ENCODE measurements around the gene RPL3.
A peak's percentile ranks its signal among the peaks of the same experiment; 100 is the strongest.

RPL3 gene

DNA sequence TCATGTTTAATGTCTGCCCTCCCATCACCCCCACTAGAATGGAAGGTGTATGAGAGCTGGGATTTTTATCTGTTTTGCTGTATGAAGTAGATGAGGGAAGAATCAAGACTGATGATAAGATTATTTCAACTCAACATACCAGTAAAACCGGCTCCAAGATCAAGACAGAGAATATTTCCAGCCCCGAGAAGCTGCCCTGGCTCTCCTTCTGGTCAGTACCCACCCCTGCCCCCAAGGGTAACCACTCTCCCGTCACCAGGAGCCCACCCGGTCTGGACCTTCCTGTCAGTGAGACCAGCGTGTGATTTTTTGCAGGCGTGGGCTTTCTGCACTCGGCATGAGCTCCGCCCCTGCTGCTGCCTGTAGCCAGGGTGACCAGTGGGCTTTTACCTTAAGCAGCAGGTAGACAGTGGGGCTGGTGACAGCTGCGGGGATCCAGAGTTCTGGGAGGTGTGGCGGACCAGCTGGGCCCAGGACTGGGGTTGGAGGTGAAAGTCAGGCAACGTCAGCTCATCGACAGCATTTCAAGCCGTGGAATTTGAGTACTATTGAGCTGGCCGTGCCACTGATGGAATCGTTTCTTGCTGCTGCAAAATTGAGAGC, 25.6 kb downstream of the RPL3 start:
- no peak for FAIRE-seq
- no peak for DNase-seq (ENCODE audit: insufficient read length)
- TF ChIP-seq TAF1 (IDR thresholded peaks at IDR 0.05; ENCODE audit: borderline replicate concordance, low read depth, low read length), result no peak
- TF ChIP-seq POLR2AphosphoS5 (IDR thresholded peaks at IDR 0.05; ENCODE audit: low read depth, low read length), result no peak
- TF ChIP-seq POLR2A (IDR thresholded peaks at IDR 0.05; ENCODE audit: low read depth, low read length), result no peak

DNA sequence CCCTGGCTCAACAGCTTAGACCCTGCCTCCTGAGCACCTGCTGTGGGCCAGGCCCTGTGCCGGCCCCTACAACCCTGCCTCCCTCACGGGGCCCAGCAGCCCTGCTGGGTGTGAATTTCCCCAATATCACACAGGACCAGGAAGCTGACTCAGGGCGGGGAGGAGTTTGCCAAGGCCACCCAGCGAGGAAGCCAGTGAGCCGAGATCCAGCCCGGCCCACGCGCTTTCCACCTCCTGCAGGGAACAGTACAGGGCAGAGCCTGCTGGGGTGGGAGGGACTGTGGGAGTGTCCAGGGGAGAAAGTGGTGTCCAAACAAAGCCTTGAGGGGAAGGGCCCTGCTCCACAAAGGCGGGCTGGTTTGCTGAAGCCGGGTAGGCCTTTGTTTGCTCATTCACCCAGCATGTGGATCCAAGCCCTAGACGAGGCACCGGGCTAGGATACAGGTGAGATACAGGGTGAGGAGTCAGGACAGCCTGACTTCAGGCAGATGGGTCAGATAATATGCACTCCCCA, 26.8 kb downstream of the RPL3 start:
- no peak for FAIRE-seq

GRCh38 chr22:39292031-39292462, 27.4 kb downstream of the RPL3 start:
- DNase-seq (ENCODE audit: insufficient read length), result no peak
- no peak for FAIRE-seq
- TF ChIP-seq TAF1 (IDR thresholded peaks at IDR 0.05; ENCODE audit: borderline replicate concordance, low read depth, low read length) (no peak), POLR2A (IDR thresholded peaks at IDR 0.05; ENCODE audit: low read depth, low read length) (no peak), POLR2AphosphoS5 (IDR thresholded peaks at IDR 0.05; ENCODE audit: low read depth, low read length) (no peak)

More for the DNA sequence above, 26.8 kb downstream of the RPL3 start:
- TF ChIP-seq TAF1 (IDR thresholded peaks at IDR 0.05; ENCODE audit: borderline replicate concordance, low read depth, low read length) (no peak), POLR2A (IDR thresholded peaks at IDR 0.05; ENCODE audit: low read depth, low read length) (no peak), POLR2AphosphoS5 (IDR thresholded peaks at IDR 0.05; ENCODE audit: low read depth, low read length) (no peak)
- no peak for DNase-seq (ENCODE audit: insufficient read length)

DNA sequence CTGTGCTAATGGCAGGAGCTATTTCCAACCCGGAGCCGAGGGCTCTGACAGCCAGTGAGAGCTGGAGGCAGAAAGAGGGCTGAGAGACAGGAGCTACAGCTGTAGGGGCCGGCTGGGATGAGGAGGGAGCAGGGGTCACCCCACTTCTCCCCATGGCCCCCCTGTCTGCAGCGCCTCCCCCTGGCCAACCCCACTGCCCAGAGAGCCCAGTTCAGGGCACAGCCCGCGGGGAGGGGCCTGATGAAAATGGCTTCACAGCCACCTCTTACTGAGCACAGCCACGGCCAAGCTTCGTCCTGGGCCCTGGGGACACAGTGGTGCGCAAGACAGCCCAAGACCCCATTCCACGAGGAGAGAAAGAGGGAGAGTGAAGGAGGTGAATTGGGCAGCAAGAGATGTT, 27.9 kb downstream of the RPL3 start:
- TF ChIP-seq POLR2A (IDR thresholded peaks at IDR 0.05; ENCODE audit: low read depth, low read length) (no peak), TAF1 (IDR thresholded peaks at IDR 0.05; ENCODE audit: borderline replicate concordance, low read depth, low read length) (no peak), POLR2AphosphoS5 (IDR thresholded peaks at IDR 0.05; ENCODE audit: low read depth, low read length) (no peak)
- DNase-seq (ENCODE audit: insufficient read length), result no peak
- FAIRE-seq, result no peak

DNA sequence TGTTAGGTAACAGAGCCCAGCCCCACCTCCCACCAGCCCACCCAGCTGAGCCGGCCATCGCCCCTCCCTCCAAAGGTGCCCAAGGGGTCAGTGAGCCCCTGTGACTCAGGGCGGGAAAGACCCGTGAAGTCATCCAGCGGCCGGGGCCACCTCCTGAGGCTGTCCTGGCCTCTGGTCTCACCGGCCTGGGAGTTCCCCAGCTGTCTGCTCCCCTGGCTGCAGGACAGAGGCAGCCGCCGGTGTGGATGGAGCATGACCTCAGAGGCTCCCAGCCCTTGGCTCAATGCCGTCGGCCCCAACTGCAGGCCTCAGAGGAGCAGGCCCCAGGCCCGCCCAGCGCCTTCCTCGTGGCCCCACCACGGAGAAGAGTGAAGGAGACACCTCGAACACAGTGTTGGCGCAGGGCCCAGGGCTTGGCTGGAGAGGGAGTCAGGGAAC, 28.7 kb downstream of the RPL3 start:
- DNase-seq (ENCODE audit: insufficient read length), result no peak
- no peak for TF ChIP-seq POLR2AphosphoS5 (IDR thresholded peaks at IDR 0.05; ENCODE audit: low read depth, low read length)
- no peak for TF ChIP-seq POLR2A (IDR thresholded peaks at IDR 0.05; ENCODE audit: low read depth, low read length)
- no peak for TF ChIP-seq TAF1 (IDR thresholded peaks at IDR 0.05; ENCODE audit: borderline replicate concordance, low read depth, low read length)
- no peak for FAIRE-seq

- no peak for DNase-seq (ENCODE audit: insufficient read length)
Observed at GRCh38 chr22:39289975-39290720, 29.3 kb downstream of the RPL3 start.

GRCh38 chr22:39289533-39289932, 29.9 kb downstream of the RPL3 start:
- FAIRE-seq, result no peak

More at GRCh38 chr22:39289975-39290720, 29.3 kb downstream of the RPL3 start:
- no peak for FAIRE-seq
- TF ChIP-seq TAF1 (IDR thresholded peaks at IDR 0.05; ENCODE audit: borderline replicate concordance, low read depth, low read length), result no peak
- TF ChIP-seq POLR2AphosphoS5 (IDR thresholded peaks at IDR 0.05; ENCODE audit: low read depth, low read length), result no peak
- no peak for TF ChIP-seq POLR2A (IDR thresholded peaks at IDR 0.05; ENCODE audit: low read depth, low read length)

GRCh38 chr22:39288135-39288898, 31.1 kb downstream of the RPL3 start:
- FAIRE-seq, result no peak
- TF ChIP-seq TAF1 (IDR thresholded peaks at IDR 0.05; ENCODE audit: borderline replicate concordance, low read depth, low read length) (no peak), POLR2AphosphoS5 (IDR thresholded peaks at IDR 0.05; ENCODE audit: low read depth, low read length) (no peak), POLR2A (IDR thresholded peaks at IDR 0.05; ENCODE audit: low read depth, low read length) (no peak)

More at GRCh38 chr22:39289533-39289932, 29.9 kb downstream of the RPL3 start:
- TF ChIP-seq TAF1 (IDR thresholded peaks at IDR 0.05; ENCODE audit: borderline replicate concordance, low read depth, low read length) (no peak), POLR2A (IDR thresholded peaks at IDR 0.05; ENCODE audit: low read depth, low read length) (no peak), POLR2AphosphoS5 (IDR thresholded peaks at IDR 0.05; ENCODE audit: low read depth, low read length) (no peak)
- no peak for DNase-seq (ENCODE audit: insufficient read length)

GRCh38 chr22:39287076-39287725, 32.2 kb downstream of the RPL3 start:
- FAIRE-seq, result peak; percentile 79
- TF ChIP-seq POLR2A (IDR thresholded peaks at IDR 0.05; ENCODE audit: low read depth, low read length) (no peak), POLR2AphosphoS5 (IDR thresholded peaks at IDR 0.05; ENCODE audit: low read depth, low read length) (no peak), TAF1 (IDR thresholded peaks at IDR 0.05; ENCODE audit: borderline replicate concordance, low read depth, low read length) (no peak)
- DNase-seq (ENCODE audit: insufficient read length), result no peak

More at GRCh38 chr22:39288135-39288898, 31.1 kb downstream of the RPL3 start:
- no peak for DNase-seq (ENCODE audit: insufficient read length)

DNA sequence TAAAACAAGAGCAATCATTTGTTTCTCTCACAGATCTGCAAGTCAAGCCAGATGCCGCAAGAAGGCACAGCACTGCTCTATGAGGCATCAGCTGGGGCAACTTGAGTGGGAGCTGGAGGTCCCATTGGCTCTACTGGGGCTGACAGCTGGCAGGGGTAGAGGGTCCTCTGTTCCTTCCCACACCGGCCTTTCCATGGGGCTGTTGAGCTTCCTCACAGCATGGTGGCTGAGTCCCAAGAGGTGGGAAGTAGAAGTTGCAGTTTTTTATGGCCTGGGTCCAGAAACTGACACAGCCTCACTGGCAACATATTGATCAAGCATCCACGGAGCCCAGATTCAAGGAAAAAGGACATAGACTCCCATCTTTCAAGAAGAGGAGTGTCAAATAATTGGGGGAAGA, 34.4 kb downstream of the RPL3 start:
- FAIRE-seq (no peak), DNase-seq (ENCODE audit: insufficient read length) (no peak)
- no peak for TF ChIP-seq POLR2AphosphoS5 (IDR thresholded peaks at IDR 0.05; ENCODE audit: low read depth, low read length)
- no peak for TF ChIP-seq POLR2A (IDR thresholded peaks at IDR 0.05; ENCODE audit: low read depth, low read length)
- no peak for TF ChIP-seq TAF1 (IDR thresholded peaks at IDR 0.05; ENCODE audit: borderline replicate concordance, low read depth, low read length)

Data from GM12892 (cell line).